Left lung (tissue), 10 donors: Measurements from ENCODE around the gene SLC12A3. TPM values are rescaled to one million over a fixed set of nuclear protein-coding genes. Genes with fewer than 3 reads are reported as not detected.

Experiments used
- ATAC-seq: fragments of 200-7000 bp; cut with Tn5 transposase; one replicate; pipeline ENCODE4 v1.9.1; 2020; ENCODE audit warnings: moderate library complexity
- DNase-seq, 4 donors: peaks; one replicate each; pipeline ENCODE4 v3.0.0-alpha.2; 2013 to 2020
- H3K27ac ChIP-seq, 2 donors: fragments of 200-600 bp; sonication (generic) in 1 of 2; one replicate each; pipeline versions ENCODE4 v1.5.0 to v1.8.0; 2020 to 2021
- H3K27me3 ChIP-seq, 2 donors: fragments of 200-600 bp; sonication (generic) in 1 of 2; one replicate each; pipeline versions ENCODE4 v1.5.0 to v1.8.0; 2020 to 2021
- H3K36me3 ChIP-seq, 2 donors: fragments of 200-600 bp; sonication (generic) in 1 of 2; one replicate each; pipeline versions ENCODE4 v1.5.0 to v1.8.0; 2020 to 2021
- H3K4me1 ChIP-seq, 2 donors: fragments of 200-600 bp; one replicate each; pipeline ENCODE4 v1.8.0; 2021
- H3K4me3 ChIP-seq, 2 donors: fragments of 200-600 bp; sonication (generic) in 1 of 2; one replicate each; pipeline versions ENCODE4 v1.5.0 to v1.8.0; 2020 to 2021; ENCODE audit warnings: mild to moderate bottlenecking in 1 of 2
- H3K9me3 ChIP-seq, 2 donors: fragments of 200-600 bp; sonication (generic) in 1 of 2; one replicate each; pipeline versions ENCODE4 v1.5.0 to v1.8.0; 2020 to 2021
- intact Hi-C, 2 donors: fragments of 100-400 bp; cut with DNase I; formaldehyde crosslinking; loops; one replicate each; pipeline versions ENCODE4 v1.11.2 to v1.14.2; 2022
- polyA plus RNA-seq, 6 donors: library from polyadenylated mRNA; unstranded; fragments of 120-200 nt; gene quantifications; one replicate each; pipeline ENCODE4 v1.2.1, GENCODE V29; 2013; ENCODE audit not compliant: insufficient read length in 6 of 6
- total RNA-seq, 2 donors: library from RNA; stranded (reverse); fragmentation: NEBNext Ultra II Directional; extraction: Animal tissue kit (Norgen Biotek cat#: 25700); gene quantifications; one replicate each; pipeline ENCODE4 v1.2.1, GENCODE V29; 2021
- TF ChIP-seq, protein P1 (sequence below), 2 donors: fragments of 200-600 bp; sonication (generic) in 1 of 2; IDR thresholded peaks; one replicate each; pipeline versions ENCODE4 v1.5.0 to v1.8.0; 2021; ENCODE audit warnings: antibody characterized with exemption in 2 of 2
- donor health status: DM: no; HTN: yes; CAD: no.
- donor health status: DM: no; HTN: no; CAD: no.

Gene SLC12A3
- total and polyA plus RNA-seq, 8 donors: 0.13 to 0.49 (median 0.20) TPM; not detected in 2

DNA sequence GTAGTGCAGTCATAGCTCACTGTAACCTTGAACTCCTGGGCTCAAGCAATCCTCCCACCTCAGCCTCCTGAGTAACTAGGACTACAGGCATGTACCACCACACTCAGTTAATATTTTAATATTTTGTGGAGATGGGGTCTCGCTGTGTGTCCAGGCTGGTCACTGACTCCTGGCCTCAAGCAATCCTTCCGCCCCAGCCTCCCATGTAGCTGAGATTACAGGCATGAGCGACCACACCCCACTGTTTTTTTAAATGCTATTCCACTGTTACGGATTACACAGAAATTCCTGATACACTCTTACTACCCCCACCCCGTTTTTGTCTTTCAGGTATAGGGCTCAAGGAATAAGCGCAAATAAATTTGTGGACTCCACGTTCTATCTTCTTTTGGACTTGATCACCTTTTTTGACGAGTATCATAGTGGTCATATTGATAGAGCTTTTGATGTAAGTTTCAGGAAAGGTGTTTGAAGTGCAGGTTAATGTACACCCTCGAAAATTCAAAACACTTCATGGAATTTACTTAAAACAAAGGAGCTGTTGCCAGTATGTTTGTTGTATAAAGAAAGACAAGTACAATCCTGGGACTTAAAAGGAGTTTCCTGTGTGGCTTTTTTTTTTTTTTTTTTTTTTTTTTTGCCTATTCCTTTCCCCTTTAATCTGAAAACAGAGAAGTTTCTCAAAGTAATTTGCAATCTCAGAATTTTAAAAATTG, 26.2 kb upstream of the SLC12A3 start:
- ATAC-seq: peak; percentile 38
- Histone ChIP-seq H3K4me3 (no peak overlapping the region), H3K27ac (peak overlapping the region in 1 of 2 donors; percentile 5), H3K4me1 (peaks cover 2 to 8% of the 10 kb centered on the region in 2 donors), H3K36me3 (peaks cover 0 to 96% of the 10 kb centered on the region in 2 donors), H3K27me3 (no peaks in the 10 kb centered on the region), H3K9me3 (no peaks in the 10 kb centered on the region)
- DNase-seq: no peak
- intact Hi-C loops: no loop called here
- TF ChIP-seq, protein P1, sequence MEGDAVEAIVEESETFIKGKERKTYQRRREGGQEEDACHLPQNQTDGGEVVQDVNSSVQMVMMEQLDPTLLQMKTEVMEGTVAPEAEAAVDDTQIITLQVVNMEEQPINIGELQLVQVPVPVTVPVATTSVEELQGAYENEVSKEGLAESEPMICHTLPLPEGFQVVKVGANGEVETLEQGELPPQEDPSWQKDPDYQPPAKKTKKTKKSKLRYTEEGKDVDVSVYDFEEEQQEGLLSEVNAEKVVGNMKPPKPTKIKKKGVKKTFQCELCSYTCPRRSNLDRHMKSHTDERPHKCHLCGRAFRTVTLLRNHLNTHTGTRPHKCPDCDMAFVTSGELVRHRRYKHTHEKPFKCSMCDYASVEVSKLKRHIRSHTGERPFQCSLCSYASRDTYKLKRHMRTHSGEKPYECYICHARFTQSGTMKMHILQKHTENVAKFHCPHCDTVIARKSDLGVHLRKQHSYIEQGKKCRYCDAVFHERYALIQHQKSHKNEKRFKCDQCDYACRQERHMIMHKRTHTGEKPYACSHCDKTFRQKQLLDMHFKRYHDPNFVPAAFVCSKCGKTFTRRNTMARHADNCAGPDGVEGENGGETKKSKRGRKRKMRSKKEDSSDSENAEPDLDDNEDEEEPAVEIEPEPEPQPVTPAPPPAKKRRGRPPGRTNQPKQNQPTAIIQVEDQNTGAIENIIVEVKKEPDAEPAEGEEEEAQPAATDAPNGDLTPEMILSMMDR (IDR thresholded peaks at IDR 0.05): no peak

DNA sequence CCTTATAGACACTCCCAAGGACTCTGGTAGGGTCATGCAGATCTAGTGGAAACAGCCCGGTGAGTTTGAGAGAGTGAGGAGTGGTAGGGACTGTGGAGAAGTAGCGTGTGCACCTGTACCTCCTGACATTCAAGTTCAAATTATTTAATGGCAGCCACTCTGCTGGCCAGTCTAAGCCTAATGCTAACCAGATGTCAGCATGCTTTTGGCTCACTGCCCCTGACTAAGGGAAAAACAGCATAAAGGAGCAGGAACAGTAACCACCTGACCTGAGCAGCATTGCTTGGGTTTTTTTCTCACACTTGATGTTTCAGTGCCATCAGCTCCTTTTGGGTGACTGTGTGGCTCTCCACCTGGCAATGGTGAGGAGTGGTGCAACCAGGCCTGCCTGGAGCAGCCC, 23.8 kb upstream of the SLC12A3 start:
- H3K4me3 ChIP-seq: no peak overlapping the region
- H3K4me1 ChIP-seq: peaks cover 2 to 8% of the 10 kb centered on the region in 2 donors
- H3K36me3 ChIP-seq: peaks cover 0 to 94% of the 10 kb centered on the region in 2 donors
- TF ChIP-seq, protein P1 (IDR thresholded peaks at IDR 0.05): no peak
- no peaks in the 10 kb centered on the region for H3K9me3 ChIP-seq
- intact Hi-C loops: no loop called here
- H3K27ac ChIP-seq: no peak overlapping the region
- ATAC-seq (peak; percentile 9), DNase-seq (no peak)
- no peaks in the 10 kb centered on the region for H3K27me3 ChIP-seq

DNA sequence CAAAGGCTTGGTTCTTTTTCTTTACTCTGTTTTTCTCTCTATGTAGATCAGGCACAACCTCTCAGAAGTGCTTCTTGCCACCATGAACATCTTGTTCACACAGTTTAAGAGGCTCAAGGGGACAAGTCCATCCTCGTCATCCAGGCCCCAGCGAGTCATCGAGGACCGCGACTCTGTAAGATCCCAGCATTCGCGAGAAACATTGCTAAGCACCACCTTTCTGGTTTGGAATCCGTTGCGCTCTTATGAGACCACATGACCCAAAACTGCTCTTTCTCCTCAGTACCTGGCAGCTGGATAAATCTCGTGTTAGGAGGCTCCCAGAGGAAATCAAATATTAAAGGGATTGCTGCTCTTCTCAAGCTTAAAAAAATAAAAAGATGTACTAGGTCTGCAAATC, 23.3 kb upstream of the SLC12A3 start:
- no peak overlapping the region for H3K4me3 ChIP-seq
- H3K9me3 ChIP-seq: no peaks in the 10 kb centered on the region
- TF ChIP-seq, protein P1 (IDR thresholded peaks at IDR 0.05): no peak
- H3K27me3 ChIP-seq: no peaks in the 10 kb centered on the region
- peaks cover 0 to 8% of the 10 kb centered on the region in 2 donors for H3K4me1 ChIP-seq
- ATAC-seq: peak; percentile 60
- intact Hi-C loops: no loop called here
- H3K36me3 ChIP-seq: peaks cover 0 to 90% of the 10 kb centered on the region in 2 donors
- no peak overlapping the region for H3K27ac ChIP-seq
- DNase-seq: no peak

DNA sequence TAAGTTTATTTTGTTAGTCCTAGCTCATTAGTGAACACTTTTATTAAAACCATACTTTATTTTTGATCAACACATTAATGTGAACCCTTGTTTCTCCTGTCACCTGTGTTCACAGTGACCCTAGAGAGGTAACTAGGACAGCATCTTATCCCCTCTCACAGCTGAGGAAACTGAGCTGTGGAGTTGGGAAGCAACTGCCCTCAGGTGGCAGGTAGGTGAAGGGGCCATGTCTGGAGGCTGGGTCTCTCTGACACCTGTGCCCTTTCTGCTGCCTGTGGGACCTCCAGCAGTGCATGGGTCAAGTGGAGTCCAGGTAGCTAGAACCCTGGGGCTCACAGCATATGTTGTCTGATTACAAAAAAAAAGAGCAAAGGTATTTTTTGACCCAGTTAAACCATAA, 22.9 kb upstream of the SLC12A3 start:
- TF ChIP-seq, protein P1 (IDR thresholded peaks at IDR 0.05): no peak
- DNase-seq: no peak
- H3K4me1 ChIP-seq: peaks cover 0 to 9% of the 10 kb centered on the region in 2 donors
- peaks cover 0 to 85% of the 10 kb centered on the region in 2 donors for H3K36me3 ChIP-seq
- no peak overlapping the region for H3K27ac ChIP-seq
- H3K27me3 ChIP-seq: no peaks in the 10 kb centered on the region
- no peak overlapping the region for H3K4me3 ChIP-seq
- H3K9me3 ChIP-seq: no peaks in the 10 kb centered on the region
- intact Hi-C loops: no loop called here
- ATAC-seq: no peak

DNA sequence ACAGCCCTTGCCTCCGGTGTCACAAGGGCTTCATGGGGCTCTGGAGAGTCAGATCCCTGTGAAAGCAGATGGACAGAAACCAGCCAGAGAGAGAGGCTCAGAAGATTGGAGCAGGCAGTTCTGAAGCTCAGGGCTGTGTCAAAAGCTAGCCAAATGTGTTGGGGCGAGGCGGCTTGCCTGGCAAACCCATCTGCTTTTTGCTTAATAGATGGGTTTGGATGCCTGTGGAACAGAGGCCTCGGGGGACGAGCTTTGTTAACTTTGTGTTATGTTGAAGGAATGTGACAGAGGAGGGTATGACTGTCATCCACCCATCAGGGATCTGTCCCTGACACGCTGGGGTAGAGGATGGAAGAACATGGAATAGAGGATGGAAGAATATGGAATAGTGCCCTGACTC, 21.0 kb upstream of the SLC12A3 start:
- Histone ChIP-seq H3K4me1 (peaks cover 14 to 25% of the 10 kb centered on the region in 2 donors), H3K36me3 (peaks cover 0 to 66% of the 10 kb centered on the region in 2 donors), H3K9me3 (no peaks in the 10 kb centered on the region), H3K4me3 (no peak overlapping the region), H3K27me3 (no peaks in the 10 kb centered on the region), H3K27ac (no peak overlapping the region)
- TF ChIP-seq, protein P1 (IDR thresholded peaks at IDR 0.05): no peak
- DNase-seq: no peak
- no peak for ATAC-seq
- intact Hi-C loops: no loop called here
